ENCODE data around the gene RCN1. TPM values are rescaled to one million over a fixed set of nuclear protein-coding genes. Genes with fewer than 3 reads are reported as not detected.
A peak's percentile ranks its signal among the peaks of the same experiment; 100 is the strongest.

Gene RCN1
- total RNA-seq (ENCODE audit: unreplicated experiment) = 200 TPM
- long read RNA-seq, transcript RCN1-201 (6 exons, 2,572 nt) = major isoform, 240 of 251 reads
- long read RNA-seq, partial matches to known transcripts = 3 of 251 reads
- long read RNA-seq, other reads (novel, unspliced or antisense) = 5 of 251 reads

DNA sequence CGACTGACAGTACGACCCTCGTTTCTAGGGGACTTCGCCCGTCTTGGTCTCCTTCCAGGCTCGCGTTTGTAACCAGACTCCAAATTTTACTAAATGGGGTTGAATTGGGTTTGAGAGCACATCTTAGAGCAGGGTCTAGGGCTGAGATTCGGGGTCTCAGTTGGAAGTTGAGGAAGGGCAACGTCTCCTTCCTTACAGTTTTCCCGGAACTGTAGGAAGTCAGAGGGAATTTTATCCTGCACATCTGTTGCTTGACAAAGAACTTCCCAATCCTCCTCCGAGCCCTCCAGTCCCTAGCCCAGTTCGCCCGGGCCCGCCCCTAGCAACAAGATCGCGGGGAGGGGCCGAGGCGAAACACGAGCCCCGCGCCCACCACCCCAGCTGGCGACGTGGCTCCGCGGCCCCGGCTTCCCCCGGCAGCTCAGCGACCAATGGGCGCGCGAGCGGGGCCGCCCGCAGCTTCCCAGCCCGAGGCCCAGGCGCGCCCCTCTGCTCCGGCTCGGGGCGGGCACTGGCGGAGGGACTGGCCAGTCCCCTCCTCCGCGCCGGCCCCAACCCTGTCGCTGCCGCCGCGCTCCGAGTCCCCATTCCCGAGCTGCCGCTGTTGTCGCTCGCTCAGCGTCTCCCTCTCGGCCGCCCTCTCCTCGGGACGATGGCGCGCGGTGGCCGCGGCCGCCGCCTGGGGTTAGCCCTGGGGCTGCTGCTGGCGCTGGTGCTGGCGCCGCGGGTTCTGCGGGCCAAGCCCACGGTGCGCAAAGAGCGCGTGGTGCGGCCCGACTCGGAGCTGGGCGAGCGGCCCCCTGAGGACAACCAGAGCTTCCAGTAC lies at the start of gene RCN1:
Gene RCN1 (plus strand): TSS at position 530 of the 826 bp plus-strand sequence. CDS start 123 bp downstream, at position 653.
- peak; percentile 87 for DNase-seq
- Mint-ChIP-seq H3K4me1 (ENCODE audit: low read depth, unreplicated experiment) (peaks cover 28% of the 10 kb centered on the region), H3K27me3 (ENCODE audit: unreplicated experiment) (peaks cover 5% of the 10 kb centered on the region), H3K4me3 (ENCODE audit: unreplicated experiment) (peak within 1 kb of the TSS; percentile 89), H3K36me3 (ENCODE audit: unreplicated experiment) (no peaks in the 10 kb centered on the region), H3K27ac (ENCODE audit: unreplicated experiment) (peak within 1 kb of the TSS; percentile 95), H3K9me3 (ENCODE audit: unreplicated experiment) (peaks cover 13% of the 10 kb centered on the region)
- TF ChIP-seq, protein P1, sequence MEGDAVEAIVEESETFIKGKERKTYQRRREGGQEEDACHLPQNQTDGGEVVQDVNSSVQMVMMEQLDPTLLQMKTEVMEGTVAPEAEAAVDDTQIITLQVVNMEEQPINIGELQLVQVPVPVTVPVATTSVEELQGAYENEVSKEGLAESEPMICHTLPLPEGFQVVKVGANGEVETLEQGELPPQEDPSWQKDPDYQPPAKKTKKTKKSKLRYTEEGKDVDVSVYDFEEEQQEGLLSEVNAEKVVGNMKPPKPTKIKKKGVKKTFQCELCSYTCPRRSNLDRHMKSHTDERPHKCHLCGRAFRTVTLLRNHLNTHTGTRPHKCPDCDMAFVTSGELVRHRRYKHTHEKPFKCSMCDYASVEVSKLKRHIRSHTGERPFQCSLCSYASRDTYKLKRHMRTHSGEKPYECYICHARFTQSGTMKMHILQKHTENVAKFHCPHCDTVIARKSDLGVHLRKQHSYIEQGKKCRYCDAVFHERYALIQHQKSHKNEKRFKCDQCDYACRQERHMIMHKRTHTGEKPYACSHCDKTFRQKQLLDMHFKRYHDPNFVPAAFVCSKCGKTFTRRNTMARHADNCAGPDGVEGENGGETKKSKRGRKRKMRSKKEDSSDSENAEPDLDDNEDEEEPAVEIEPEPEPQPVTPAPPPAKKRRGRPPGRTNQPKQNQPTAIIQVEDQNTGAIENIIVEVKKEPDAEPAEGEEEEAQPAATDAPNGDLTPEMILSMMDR (IDR thresholded peaks at IDR 0.05; ENCODE audit: partially characterized antibody, unreplicated experiment) = no peak

DNA sequence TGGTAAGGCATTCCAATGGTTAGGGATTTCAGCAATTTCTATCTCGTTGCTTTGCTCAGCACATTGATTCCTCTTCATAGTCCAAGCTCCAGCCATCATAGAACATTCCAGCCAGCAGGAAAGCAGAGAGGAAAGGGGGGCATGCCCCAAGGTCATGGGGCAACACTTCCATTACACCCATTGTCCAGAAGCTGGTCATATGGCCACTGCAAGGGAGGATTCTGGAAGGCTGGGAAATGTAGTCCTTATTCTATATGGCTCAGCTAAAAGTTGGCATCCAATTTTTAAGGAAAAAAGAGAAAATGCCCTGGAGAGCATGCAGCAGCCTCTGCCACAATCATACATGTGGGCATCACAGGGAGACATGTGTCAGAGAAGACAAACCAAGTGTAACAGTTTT lies 47.1 kb upstream of the RCN1 start:
- TF ChIP-seq, protein P1 (IDR thresholded peaks at IDR 0.05; ENCODE audit: partially characterized antibody, unreplicated experiment) = no peak
- peaks cover 2% of the 10 kb centered on the region for H3K4me1 Mint-ChIP-seq (ENCODE audit: low read depth, unreplicated experiment)
- H3K9me3 Mint-ChIP-seq (ENCODE audit: unreplicated experiment) = peaks cover 4% of the 10 kb centered on the region
- H3K4me3 Mint-ChIP-seq (ENCODE audit: unreplicated experiment) = no peak overlapping the region
- DNase-seq = no peak
- H3K27ac Mint-ChIP-seq (ENCODE audit: unreplicated experiment) = no peak overlapping the region
- peaks cover 4% of the 10 kb centered on the region for H3K36me3 Mint-ChIP-seq (ENCODE audit: unreplicated experiment)
- peaks cover 1% of the 10 kb centered on the region for H3K27me3 Mint-ChIP-seq (ENCODE audit: unreplicated experiment)

DNA sequence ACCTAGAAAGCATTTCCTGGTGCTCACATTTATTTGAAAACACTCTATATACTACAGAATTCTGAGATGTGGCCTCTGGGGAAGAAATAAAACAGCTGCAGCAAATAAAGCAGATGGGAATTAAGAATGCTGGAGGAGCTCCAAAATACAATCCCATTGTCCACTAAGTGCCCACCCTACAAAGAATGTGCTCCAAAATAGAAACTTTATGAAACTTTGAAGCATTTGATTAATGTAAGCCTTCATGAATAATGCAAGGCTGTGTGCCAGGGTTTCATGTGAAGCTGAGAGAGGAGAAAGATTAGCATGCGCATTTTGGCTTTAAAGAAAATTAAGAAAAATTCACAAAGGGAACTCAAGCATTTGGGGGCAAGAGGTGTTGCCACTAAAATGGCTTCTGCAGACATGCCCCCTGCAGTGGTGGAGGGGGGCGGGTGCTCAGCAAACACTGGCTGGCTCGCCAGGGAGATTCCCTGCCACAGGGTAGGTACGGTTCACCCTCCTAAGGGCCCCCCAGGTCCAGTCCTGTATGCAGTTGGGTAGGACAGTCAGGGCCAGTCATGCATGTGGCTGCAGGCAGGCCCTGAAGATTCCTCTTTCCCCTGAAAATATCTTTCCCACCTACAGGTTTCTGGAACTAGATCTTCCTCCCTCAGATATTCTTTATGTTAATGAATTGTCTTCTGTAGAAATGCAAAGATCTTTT lies 46.6 kb upstream of the RCN1 start:
- peaks cover 2% of the 10 kb centered on the region for H3K4me1 Mint-ChIP-seq (ENCODE audit: low read depth, unreplicated experiment)
- peaks cover 4% of the 10 kb centered on the region for H3K9me3 Mint-ChIP-seq (ENCODE audit: unreplicated experiment)
- H3K27ac Mint-ChIP-seq (ENCODE audit: unreplicated experiment) = no peak overlapping the region
- H3K4me3 Mint-ChIP-seq (ENCODE audit: unreplicated experiment) = no peak overlapping the region
- H3K36me3 Mint-ChIP-seq (ENCODE audit: unreplicated experiment) = peaks cover 4% of the 10 kb centered on the region
- peaks cover 1% of the 10 kb centered on the region for H3K27me3 Mint-ChIP-seq (ENCODE audit: unreplicated experiment)
- DNase-seq = no peak
- TF ChIP-seq, protein P1 (IDR thresholded peaks at IDR 0.05; ENCODE audit: partially characterized antibody, unreplicated experiment) = no peak

DNA sequence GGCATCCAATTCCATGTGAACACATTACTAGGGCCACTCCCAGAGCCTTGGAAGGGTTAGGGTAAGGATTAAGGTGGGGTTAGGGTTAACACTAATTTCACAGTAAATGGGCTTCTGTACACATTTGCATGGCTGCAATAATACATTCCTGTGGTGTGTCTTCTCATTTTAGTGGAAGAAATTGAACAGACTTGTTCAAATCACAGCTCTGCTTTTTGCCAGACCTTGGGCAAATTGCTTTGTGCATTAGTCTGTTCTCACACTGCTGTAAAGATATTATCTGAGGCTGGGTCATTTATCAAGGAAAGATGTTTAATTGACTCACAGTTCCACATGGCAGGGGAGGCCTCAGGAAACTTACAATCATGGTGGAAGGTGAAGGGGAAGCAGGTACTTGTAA lies 45.4 kb upstream of the RCN1 start:
- H3K4me1 Mint-ChIP-seq (ENCODE audit: low read depth, unreplicated experiment) = peaks cover 2% of the 10 kb centered on the region
- H3K36me3 Mint-ChIP-seq (ENCODE audit: unreplicated experiment) = peaks cover 4% of the 10 kb centered on the region
- peaks cover 2% of the 10 kb centered on the region for H3K27me3 Mint-ChIP-seq (ENCODE audit: unreplicated experiment)
- H3K4me3 Mint-ChIP-seq (ENCODE audit: unreplicated experiment) = no peak overlapping the region
- H3K27ac Mint-ChIP-seq (ENCODE audit: unreplicated experiment) = no peak overlapping the region
- TF ChIP-seq, protein P1 (IDR thresholded peaks at IDR 0.05; ENCODE audit: partially characterized antibody, unreplicated experiment) = no peak
- peaks cover 2% of the 10 kb centered on the region for H3K9me3 Mint-ChIP-seq (ENCODE audit: unreplicated experiment)
- no peak for DNase-seq
